K562 (cell line): ENCODE results near the gene LEAP2. TPM values are rescaled to one million over a fixed set of nuclear protein-coding genes. Genes with fewer than 3 reads are reported as not detected.
A peak's percentile ranks its signal among the peaks of the same experiment; 100 is the strongest.

Source experiments
- BRF1 ChIP-seq: IDR thresholded peaks from 3 replicates; pipeline ENCODE4 v1.6.1; 2011; ENCODE audit warnings: borderline replicate concordance, mild to moderate bottlenecking; ENCODE audit not compliant: insufficient read length; ENCODE audit errors: extremely low read depth
- DPF2 ChIP-seq: fragments of 450-650 bp; IDR thresholded peaks from 2 replicates; pipeline ENCODE4 v1.6.1; 2016
- EP300 ChIP-seq: IDR thresholded peaks from 2 replicates; pipeline ENCODE4 v1.6.1; 2012; ENCODE audit warnings: low read length, improper control_type of control experiment
- ESRRA ChIP-seq: fragments of 450-650 bp; IDR thresholded peaks from 2 replicates; pipeline ENCODE4 v1.6.1; 2014; ENCODE audit warnings: low read depth, mild to moderate bottlenecking, moderate library complexity, borderline replicate concordance
- MLLT1 ChIP-seq, 2 experiments: fragments of 450-650 bp; IDR thresholded peaks; 2 replicates each; pipeline ENCODE4 v1.6.1; 2016
- MTA2 ChIP-seq: fragments of 450-650 bp; IDR thresholded peaks from 2 replicates; pipeline ENCODE4 v1.6.1; 2016; ENCODE audit warnings: low read depth
- PHF21A ChIP-seq: fragments of 450-650 bp; IDR thresholded peaks from 2 replicates; pipeline ENCODE4 v1.6.1; 2017; ENCODE audit warnings: low read depth, borderline replicate concordance
- RREB1 ChIP-seq: fragments of 250-450 bp; sonication (Bioruptor Pico); IDR thresholded peaks from 2 replicates; pipeline ENCODE4 v1.4.0; 2020
- SMARCA4 ChIP-seq: fragments of 450-650 bp; IDR thresholded peaks from 2 replicates; pipeline ENCODE4 v1.6.1; 2016
- SMARCA5 ChIP-seq: fragments of 450-650 bp; IDR thresholded peaks from 2 replicates; pipeline ENCODE4 v1.6.1; 2016
- SNIP1 ChIP-seq: fragments of 450-650 bp; IDR thresholded peaks from 2 replicates; pipeline ENCODE4 v1.7.1; 2017; ENCODE audit warnings: low read depth, mild to moderate bottlenecking
- ZBTB7A ChIP-seq: IDR thresholded peaks from 2 replicates; pipeline ENCODE4 v1.6.1; 2011; ENCODE audit warnings: low read depth, mild to moderate bottlenecking, low read length, moderate library complexity, borderline replicate concordance; ENCODE audit not compliant: control insufficient read depth
- ZNF740 ChIP-seq, 3 experiments: fragments of 200-800 bp in 1 of 3; sonication (Bioruptor generic) in 1 of 3; sonication (generic) in 1 of 3; formaldehyde crosslinking in 1 of 3; IDR thresholded peaks; 2 replicates each; pipeline versions ENCODE4 v1.6.1 to v1.8.0; 2016 to 2022; ENCODE audit warnings: mild to moderate bottlenecking in 2 of 3, missing compliant biosample characterization in 2 of 3, missing genetic modification characterization in 2 of 3, missing genetic modification reagents in 1 of 3
- polyA plus RNA-seq, 8 experiments: library from polyadenylated mRNA; depleted of rRNA in 4 of 8; stranded (reverse) in 5 of 8; unstranded in 3 of 8; fragments of >200 nt; fragmentation: Nextera tagmentation in 2 of 8; fragmentation: Illumina TruSeq in 1 of 8; extraction: Ambion mirVana in 2 of 8; extraction: Trizol in 1 of 8; gene quantifications; 2 replicates each; pipeline versions ENCODE4 v1.2.1 to v1.2.3, GENCODE V29; 2011 to 2014; ENCODE audit warnings: inconsistent platforms in 1 of 8, missing spikeins in 1 of 8
- total RNA-seq, 7 experiments: library from RNA; depleted of rRNA in 6 of 7; stranded (reverse); fragments of >200 nt in 6 of 7; fragmentation: Illumina TruSeq in 2 of 7; extraction: Trizol in 2 of 7; gene quantifications; 2 replicates each; pipeline versions ENCODE4 v1.2.1 to v1.2.3, GENCODE V29; 2011 to 2021; ENCODE audit warnings: low replicate concordance in 1 of 7

The LEAP2 gene
- total and polyA plus RNA-seq, 9 of the 15 experiments (the other 6 are each of a cell fraction or from before 2014, with no cell fraction given): 1.1 to 5.6 (median 2.5) TPM

GRCh38 chr5:132866342-132867045 lies 7.0 kb upstream of the LEAP2 start, which contains the start of the genes GDF9 and UQCRQ (continued):
- TF ChIP-seq BRF1 (no peak), SMARCA4 (no peak), SMARCA5 (no peak), EP300 (peak; percentile 45; the same call in 1 of the 2 replicates), SNIP1 (no peak), MLLT1 (IDR thresholded peaks at IDR 0.05) (peak in 1 of 2 experiments; percentile 12; a peak in 1 of 4 replicates), RREB1 (CRISPR knock-in tag) (no peak), PHF21A (no peak), MTA2 (no peak), ESRRA (peak; percentile 77; the same call in 1 of the 2 replicates), ZNF740 (CRISPR knock-in tag; IDR thresholded peaks at IDR 0.05) (no peak), ZNF740 (tag; IDR thresholded peaks at IDR 0.05) (no peak), ZBTB7A (peak; percentile 13; the same call in 1 of the 2 replicates), DPF2 (peak; percentile 8; the same call in 1 of the 2 replicates)
